GM18508 (cell line): ENCODE results near the gene LIG3.
"Not testable (repeated sequence)": the region's sequence is repeated elsewhere in the genome, so short reads cannot be mapped to it uniquely, and the experiment has no call there.

Experiments used
- ATAC-seq: cut with Tn5 transposase; IDR thresholded peaks from one replicate; pipeline ENCODE4 v1.9.1; 2021; ENCODE audit warnings: moderate number of reproducible peaks; ENCODE audit not compliant: insufficient read depth, unreplicated experiment

The LIG3 gene

GRCh38 chr17:34998205-34998604 is 17.9 kb downstream of the LIG3 start:
- ATAC-seq: no peak

GRCh38 chr17:34999456-34999855 is 19.1 kb downstream of the LIG3 start:
- no peak for ATAC-seq

- ATAC-seq: not testable (repeated sequence)
Measured at GRCh38 chr17:35000965-35001364, 20.7 kb downstream of the LIG3 start.

GRCh38 chr17:35001549-35001948 is 21.2 kb downstream of the LIG3 start:
- no peak for ATAC-seq

- ATAC-seq: no peak
Measured at GRCh38 chr17:35002876-35003551, 22.7 kb downstream of the LIG3 start.

GRCh38 chr17:35003778-35004177 is 23.5 kb downstream of the LIG3 start:
- no peak for ATAC-seq

GRCh38 chr17:35006345-35006744 is 26.0 kb downstream of the LIG3 start:
- ATAC-seq: no peak

GRCh38 chr17:35006961-35007360 is 26.6 kb downstream of the LIG3 start:
- no peak for ATAC-seq

- ATAC-seq: no peak
Measured at GRCh38 chr17:35010093-35010492, 29.8 kb downstream of the LIG3 start.

GRCh38 chr17:35011671-35012216 is 31.4 kb downstream of the LIG3 start:
- no peak for ATAC-seq

GRCh38 chr17:35016369-35016768 is 36.1 kb downstream of the LIG3 start:
- no peak for ATAC-seq

- no peak for ATAC-seq
Measured at GRCh38 chr17:35017021-35017420, 36.7 kb downstream of the LIG3 start.

GRCh38 chr17:35018814-35019213 is 38.5 kb downstream of the LIG3 start:
- no peak for ATAC-seq

GRCh38 chr17:35019386-35020179 is 39.3 kb downstream of the LIG3 start:
- ATAC-seq: no peak

- no peak for ATAC-seq
Measured at GRCh38 chr17:35021520-35022380, 41.4 kb downstream of the LIG3 start.

- no peak for ATAC-seq
Measured at GRCh38 chr17:35022536-35023063, 42.3 kb downstream of the LIG3 start.

- no peak for ATAC-seq
Measured at GRCh38 chr17:35023538-35023937, 43.2 kb downstream of the LIG3 start.

GRCh38 chr17:35025541-35025940 is 45.2 kb downstream of the LIG3 start:
- ATAC-seq: no peak

GRCh38 chr17:35028097-35028496 is 47.8 kb downstream of the LIG3 start:
- ATAC-seq: not testable (repeated sequence)

GRCh38 chr17:35028531-35029262 is 48.4 kb downstream of the LIG3 start:
- no peak for ATAC-seq
